ENCODE measurements around the gene TUBA4A.
A peak's percentile ranks its signal among the peaks of the same experiment; 100 is the strongest.

GRCh38 chr2:219245148-219245898, 8.4 kb downstream of the TUBA4A start, which contains the start of the genes GLB1L and STK16:
- TF ChIP-seq POLR2A (IDR thresholded peaks at IDR 0.05), result peak; percentile 79 to 82
- TF ChIP-seq CTCF (IDR thresholded peaks at IDR 0.05), result peak in 1 of 4 experiments; percentile 7
- no peak for TF ChIP-seq EP300 (IDR thresholded peaks at IDR 0.05)

Measured in gastroesophageal sphincter (tissue), 3 donors.